ENCODE data around the gene HSD17B1.
"Not testable (repeated sequence)": the region's sequence is repeated elsewhere in the genome, so short reads cannot be mapped to it uniquely, and the experiment has no call there.

Gene HSD17B1

DNA sequence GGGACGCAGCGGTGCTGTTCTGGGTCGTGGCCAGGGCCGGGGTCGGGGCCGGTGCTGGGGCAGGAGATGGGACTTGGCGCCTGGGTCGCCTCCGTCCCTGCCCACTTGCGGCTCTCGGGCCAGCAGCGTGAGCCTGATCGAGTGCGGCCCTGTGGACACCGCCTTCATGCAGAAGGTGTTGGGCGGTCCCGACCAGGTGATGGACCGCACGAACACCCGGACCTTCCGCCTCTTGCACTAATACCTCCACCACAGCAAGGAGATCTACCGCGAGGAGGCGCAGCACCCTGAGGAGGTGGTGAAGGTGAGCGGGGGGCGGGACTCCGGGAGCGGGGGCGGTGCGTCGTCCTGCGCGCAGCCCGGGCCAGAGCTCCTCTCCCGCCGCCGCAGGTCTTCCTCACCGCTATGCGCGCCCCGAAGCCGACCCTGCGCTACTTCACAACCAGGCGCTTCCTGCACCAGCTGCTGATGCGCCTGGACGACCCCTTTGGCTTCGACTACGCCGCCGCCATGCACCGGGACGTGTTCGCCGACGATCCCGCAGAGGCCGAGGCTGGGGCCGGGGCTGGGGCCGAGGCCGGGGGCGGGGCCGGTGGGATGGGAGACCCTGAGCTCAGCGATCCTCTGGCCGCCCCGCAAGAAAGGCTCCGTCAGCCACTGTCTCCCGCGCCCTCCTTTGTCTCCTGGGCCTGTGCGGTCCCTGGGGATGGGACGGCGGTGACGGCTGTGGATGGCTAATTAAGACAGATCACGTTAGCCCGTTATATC is 4.5 kb upstream of the HSD17B1 start:
- TF ChIP-seq, protein P1, sequence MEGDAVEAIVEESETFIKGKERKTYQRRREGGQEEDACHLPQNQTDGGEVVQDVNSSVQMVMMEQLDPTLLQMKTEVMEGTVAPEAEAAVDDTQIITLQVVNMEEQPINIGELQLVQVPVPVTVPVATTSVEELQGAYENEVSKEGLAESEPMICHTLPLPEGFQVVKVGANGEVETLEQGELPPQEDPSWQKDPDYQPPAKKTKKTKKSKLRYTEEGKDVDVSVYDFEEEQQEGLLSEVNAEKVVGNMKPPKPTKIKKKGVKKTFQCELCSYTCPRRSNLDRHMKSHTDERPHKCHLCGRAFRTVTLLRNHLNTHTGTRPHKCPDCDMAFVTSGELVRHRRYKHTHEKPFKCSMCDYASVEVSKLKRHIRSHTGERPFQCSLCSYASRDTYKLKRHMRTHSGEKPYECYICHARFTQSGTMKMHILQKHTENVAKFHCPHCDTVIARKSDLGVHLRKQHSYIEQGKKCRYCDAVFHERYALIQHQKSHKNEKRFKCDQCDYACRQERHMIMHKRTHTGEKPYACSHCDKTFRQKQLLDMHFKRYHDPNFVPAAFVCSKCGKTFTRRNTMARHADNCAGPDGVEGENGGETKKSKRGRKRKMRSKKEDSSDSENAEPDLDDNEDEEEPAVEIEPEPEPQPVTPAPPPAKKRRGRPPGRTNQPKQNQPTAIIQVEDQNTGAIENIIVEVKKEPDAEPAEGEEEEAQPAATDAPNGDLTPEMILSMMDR (IDR thresholded peaks at IDR 0.05; ENCODE audit: borderline replicate concordance, insufficient read depth, low read depth, low read length), result peak; percentile 77; the same call in 1 of the 2 replicates
- peak overlapping the region; percentile 47 for H3K4me3 ChIP-seq (ENCODE audit: low read depth, low read length)

DNA sequence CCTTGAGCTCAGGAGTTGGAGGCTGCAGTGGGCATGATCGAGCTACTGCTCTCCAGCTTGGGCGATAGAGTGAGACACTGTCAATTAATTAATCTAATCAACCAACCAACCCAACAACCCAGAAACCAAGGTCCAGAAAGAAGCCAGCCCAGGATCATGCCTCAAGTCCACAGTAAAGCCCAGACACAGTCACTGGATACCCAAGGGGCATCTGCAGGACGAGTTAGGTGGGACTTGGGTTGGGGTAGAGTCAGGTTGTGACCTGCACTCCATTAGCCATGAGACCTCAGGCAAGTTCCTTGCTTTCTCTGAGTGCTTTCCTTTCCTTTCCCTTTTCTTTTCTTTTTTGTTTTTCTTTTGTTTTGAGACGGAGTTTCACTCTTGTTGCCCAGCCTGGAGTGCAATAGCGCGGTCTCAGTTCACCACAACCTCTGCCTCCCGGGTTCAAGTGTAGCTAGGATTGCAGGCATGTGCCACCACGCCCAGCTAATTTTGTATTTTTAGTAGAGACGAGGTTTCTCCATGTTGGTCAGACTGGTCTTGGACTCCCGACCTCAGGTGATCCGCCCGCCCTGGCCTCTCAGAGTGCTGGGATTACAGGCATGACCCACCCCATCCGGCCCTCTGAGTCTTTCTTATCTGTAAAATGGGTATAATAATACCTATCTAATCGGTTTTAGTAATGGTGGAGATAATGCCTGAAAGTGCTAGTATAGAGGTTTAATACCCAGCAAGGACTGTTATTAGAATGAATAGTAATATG is 3.5 kb upstream of the HSD17B1 start:
- TF ChIP-seq, protein P1 (IDR thresholded peaks at IDR 0.05; ENCODE audit: borderline replicate concordance, insufficient read depth, low read depth, low read length), result no peak
- H3K4me3 ChIP-seq (ENCODE audit: low read depth, low read length), result no peak overlapping the region

DNA sequence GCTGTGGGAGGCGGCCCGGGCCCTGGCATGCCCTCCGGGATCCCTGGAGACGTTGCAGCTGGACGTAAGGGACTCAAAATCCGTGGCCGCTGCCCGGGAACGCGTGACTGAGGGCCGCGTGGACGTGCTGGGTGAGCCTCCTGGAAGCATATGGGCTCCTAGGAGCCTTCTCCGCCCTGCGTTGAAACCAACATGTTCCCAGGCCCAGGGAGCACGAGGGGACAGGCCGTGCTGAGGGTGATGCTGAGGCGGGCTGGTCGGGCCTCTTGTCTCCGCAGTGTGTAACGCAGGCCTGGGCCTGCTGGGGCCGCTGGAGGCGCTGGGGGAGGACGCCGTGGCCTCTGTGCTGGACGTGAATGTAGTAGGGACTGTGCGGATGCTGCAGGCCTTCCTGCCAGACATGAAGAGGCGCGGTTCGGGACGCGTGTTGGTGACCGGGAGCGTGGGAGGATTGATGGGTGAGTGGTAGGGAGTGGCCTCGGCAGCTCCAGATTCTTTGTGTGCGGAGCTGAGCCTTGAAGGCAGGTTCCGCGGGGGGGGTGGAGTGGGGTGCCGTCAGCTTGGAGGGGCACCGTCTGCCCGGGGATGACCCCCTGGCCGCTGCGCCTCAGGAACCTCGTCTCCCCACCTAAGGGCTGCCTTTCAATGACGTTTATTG is 567 bp downstream of the HSD17B1 start:
- TF ChIP-seq, protein P1 (IDR thresholded peaks at IDR 0.05; ENCODE audit: borderline replicate concordance, insufficient read depth, low read depth, low read length), result no peak
- H3K4me3 ChIP-seq (ENCODE audit: low read depth, low read length), result no peak overlapping the region

DNA sequence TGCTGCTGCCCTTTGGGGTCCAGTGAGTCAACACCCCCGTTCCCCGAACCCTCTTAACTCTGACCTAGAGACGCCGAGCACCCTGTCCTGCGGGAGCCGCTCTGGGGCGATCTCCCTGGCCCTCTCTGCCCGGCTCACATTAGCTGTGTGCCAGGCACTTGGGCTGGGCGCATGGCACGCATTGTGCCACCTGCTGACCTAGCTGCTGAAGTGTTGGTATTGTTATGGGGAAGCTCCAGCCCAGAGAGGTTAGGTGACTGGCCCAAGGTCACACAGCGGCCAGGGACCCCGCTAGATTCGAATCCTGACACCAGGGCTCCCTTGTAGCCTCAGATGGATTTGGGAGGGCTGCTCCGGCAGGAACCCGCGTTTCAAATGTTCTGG is 1.1 kb downstream of the HSD17B1 start:
- peak overlapping the region; percentile 79 for H3K4me3 ChIP-seq (ENCODE audit: low read depth, low read length)
- TF ChIP-seq, protein P1 (IDR thresholded peaks at IDR 0.05; ENCODE audit: borderline replicate concordance, insufficient read depth, low read depth, low read length), result no peak

DNA sequence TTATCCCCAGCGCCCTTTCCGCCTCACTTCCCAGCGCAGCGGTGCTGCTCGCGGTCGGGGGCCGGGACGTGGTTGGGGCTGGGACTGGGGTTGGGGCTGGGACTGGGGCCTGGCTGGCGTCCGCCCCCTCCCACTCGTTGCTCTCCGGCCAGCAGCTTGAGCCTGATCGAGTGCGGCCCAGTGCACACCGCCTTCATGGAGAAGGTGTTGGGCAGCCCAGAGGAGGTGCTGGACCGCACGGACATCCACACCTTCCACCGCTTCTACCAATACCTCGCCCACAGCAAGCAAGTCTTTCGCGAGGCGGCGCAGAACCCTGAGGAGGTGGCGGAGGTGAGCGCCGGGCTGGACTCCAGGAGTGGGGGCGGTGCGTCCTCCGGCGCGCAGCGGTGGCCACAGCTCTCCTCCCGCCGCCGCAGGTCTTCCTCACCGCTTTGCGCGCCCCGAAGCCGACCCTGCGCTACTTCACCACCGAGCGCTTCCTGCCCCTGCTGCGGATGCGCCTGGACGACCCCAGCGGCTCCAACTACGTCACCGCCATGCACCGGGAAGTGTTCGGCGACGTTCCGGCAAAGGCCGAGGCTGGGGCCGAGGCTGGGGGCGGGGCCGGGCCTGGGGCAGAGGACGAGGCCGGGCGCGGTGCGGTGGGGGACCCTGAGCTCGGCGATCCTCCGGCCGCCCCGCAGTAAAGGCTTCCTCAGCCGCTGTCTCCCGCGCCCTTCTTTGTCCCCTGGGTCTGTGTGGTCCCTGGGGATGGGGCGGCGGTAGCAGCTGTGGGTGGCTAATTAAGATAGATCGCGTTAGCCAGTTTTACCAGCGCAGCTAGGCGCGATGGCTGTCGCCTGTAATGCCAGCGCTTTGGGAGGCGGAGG is 1.8 kb downstream of the HSD17B1 start:
- peak overlapping the region; percentile 79 for H3K4me3 ChIP-seq (ENCODE audit: low read depth, low read length)
- TF ChIP-seq, protein P1 (IDR thresholded peaks at IDR 0.05; ENCODE audit: borderline replicate concordance, insufficient read depth, low read depth, low read length), result no peak

DNA sequence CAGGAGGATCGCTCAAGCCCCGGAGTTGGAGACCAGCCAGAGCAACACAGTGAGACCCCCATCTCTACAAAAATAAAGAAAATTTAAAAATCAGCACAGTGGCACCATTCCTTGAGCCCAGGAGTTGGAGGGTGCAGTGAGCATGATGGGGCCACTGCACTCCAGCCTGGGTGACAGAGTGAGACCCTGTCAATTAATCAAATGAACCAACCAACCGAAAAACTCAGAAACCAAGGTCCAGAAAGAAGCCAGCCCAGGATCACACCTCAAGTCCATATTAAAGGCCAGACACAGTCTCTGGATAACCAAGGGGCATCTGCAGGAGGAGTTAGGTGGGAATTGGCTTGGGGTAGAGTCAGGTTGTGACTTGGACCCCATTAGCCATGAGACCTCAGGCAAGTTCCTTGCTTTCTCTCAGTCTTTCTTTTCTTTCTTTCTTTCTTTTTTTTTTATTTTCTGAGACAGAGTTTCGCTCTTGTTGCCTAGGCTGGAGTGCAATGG is 2.4 kb downstream of the HSD17B1 start:
- TF ChIP-seq, protein P1 (IDR thresholded peaks at IDR 0.05; ENCODE audit: borderline replicate concordance, insufficient read depth, low read depth, low read length), result no peak
- peak overlapping the region; percentile 79 for H3K4me3 ChIP-seq (ENCODE audit: low read depth, low read length)

DNA sequence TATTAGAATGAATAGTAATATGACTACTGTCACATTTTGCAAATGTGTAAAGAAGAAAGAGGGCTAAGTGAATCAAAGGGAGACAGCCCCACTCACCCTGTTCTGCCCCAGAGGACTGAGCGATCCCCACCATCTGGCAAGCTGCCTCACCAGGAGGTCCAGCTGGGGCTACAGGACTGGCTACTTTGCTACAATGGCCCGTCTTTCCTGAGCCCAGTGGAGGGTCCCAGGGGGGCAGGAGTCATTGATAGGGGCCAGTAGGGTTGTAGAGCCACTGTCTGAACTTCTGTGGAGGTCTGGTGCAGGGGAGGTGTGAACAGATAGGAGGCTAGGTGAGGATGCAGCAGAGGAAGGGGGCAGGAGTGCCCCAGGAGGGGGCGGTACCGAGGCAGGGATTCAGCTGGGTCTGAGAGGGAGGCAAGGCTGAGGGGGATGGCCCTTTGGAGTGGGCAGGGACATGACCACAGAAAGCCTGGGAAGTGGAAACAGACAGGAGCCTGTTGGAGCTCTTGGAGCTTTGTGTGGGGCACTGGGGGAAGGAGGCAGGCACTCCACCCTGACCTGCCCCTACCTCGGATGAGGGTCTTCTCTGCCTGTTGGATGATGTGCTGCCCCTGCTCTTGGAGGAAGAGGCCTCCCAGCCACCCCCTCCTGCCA is 3.4 kb downstream of the HSD17B1 start:
- H3K4me3 ChIP-seq (ENCODE audit: low read depth, low read length), result not testable (repeated sequence)

All from GM12875 (cell line).